Prostate gland (tissue), 2 donors: ENCODE measurements around the gene LMO2.

Experiments used
- CTCF ChIP-seq, 4 experiments: fragments of 200-600 bp in 2 of 4; fragments of 450-650 bp in 2 of 4; sonication (generic) in 2 of 4; IDR thresholded peaks; 1 replicate in 3 of 4; 2 replicates in 1 of 4; pipeline ENCODE4 v1.5.1; 2016 to 2019; ENCODE audit warnings: antibody characterized with exemption in 4 of 4, mild to moderate bottlenecking in 2 of 4, moderate library complexity in 2 of 4
- POLR2A ChIP-seq: fragments of 450-650 bp; IDR thresholded peaks from one replicate; pipeline ENCODE4 v1.6.1; 2016; ENCODE audit warnings: antibody characterized with exemption, mild to moderate bottlenecking
- POLR2AphosphoS5 ChIP-seq: sonication (generic); formaldehyde crosslinking; IDR thresholded peaks from one replicate; pipeline ENCODE4 v1.6.1; 2017; ENCODE audit warnings: antibody characterized with exemption

- no peak for TF ChIP-seq CTCF (IDR thresholded peaks at IDR 0.05)
- no peak for TF ChIP-seq POLR2A
- TF ChIP-seq POLR2AphosphoS5: no peak
These were observed 15.5 kb upstream of the LMO2 start for GRCh38 chr11:33907421-33907820.
